Measurements from ENCODE around the gene ITPR2. TPM values are rescaled to one million over a fixed set of nuclear protein-coding genes. Genes with fewer than 3 reads are reported as not detected.

The ITPR2 gene
- polyA plus RNA-seq, 1 of the 3 experiments (the other 2 are of a cell fraction), result 2.3 TPM

DNA sequence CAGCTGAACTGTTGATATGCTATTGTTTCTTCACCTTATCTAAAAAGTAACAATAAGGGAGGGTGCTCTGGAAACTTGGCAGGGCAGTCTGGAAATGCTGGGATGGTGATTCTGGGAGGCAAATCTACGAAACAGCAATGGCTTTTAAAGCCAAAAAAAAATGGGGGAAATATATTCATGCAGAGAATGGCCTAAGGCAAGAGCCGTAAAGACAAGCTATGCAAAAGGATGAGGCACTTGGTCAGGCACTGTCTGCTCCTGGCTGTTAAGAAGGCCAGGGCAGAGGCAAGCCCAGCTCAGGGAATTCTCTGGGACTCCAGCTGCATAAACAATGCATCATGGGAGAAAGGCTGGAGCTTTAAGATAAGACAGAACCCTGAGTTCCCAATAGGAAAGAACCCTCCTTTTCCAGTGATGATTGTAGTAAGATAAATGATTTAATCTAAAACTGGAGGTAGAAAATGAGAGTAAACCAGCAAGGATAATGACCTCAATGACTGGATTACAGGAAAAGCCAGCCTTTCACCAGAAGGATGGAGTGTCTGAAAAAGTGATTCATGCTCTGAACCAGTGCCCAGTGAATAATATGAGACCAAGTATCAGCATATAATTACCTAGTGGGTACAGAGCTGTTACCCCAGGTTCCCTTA is 46.0 kb downstream of the ITPR2 start:
- TF ChIP-seq RAD21 (IDR thresholded peaks at IDR 0.05; ENCODE audit: low read length) (no peak), RXRA (IDR thresholded peaks at IDR 0.05; ENCODE audit: borderline replicate concordance, low read depth) (peak; percentile 48; the same call in 1 of the 2 replicates), SMC3 (IDR thresholded peaks at IDR 0.05; ENCODE audit: low read depth, low read length) (no peak), MXI1 (IDR thresholded peaks at IDR 0.05; ENCODE audit: low read depth, low read length) (no peak), TCF12 (IDR thresholded peaks at IDR 0.05) (peak; percentile 79), NFIC (IDR thresholded peaks at IDR 0.05; ENCODE audit: borderline replicate concordance) (peak; percentile 76), EP300 (IDR thresholded peaks at IDR 0.05; ENCODE audit: borderline replicate concordance in 1 of 2, low read depth in 1 of 2, low read length in 1 of 2) (peak; percentile 35 to 67; a peak in 1 of 4 replicates), NRF1 (IDR thresholded peaks at IDR 0.05; ENCODE audit: low read depth, low read length) (no peak), YY1 (IDR thresholded peaks at IDR 0.05; ENCODE audit: low read depth) (no peak), FOSL2 (IDR thresholded peaks at IDR 0.05; ENCODE audit: borderline replicate concordance, low read depth) (peak; percentile 81), TEAD4 (IDR thresholded peaks at IDR 0.05; ENCODE audit: borderline replicate concordance, insufficient read depth) (0 out of 2 replicates have a peak, but pooled peaks have one; percentile 36), TAF1 (IDR thresholded peaks at IDR 0.05; ENCODE audit: borderline replicate concordance, low read depth, low read length) (0 out of 2 replicates have a peak, but pooled peaks have one; percentile 5), ELF1 (IDR thresholded peaks at IDR 0.05) (no peak), GATA2 (CRISPR knock-in tag; IDR thresholded peaks at IDR 0.05) (peak; percentile 68), EZH2phosphoT487 (IDR thresholded peaks at IDR 0.05; ENCODE audit: borderline replicate concordance, low read depth) (no peak), JUND (IDR thresholded peaks at IDR 0.05) (peak; percentile 80)
- TF ChIP-seq, protein P1, sequence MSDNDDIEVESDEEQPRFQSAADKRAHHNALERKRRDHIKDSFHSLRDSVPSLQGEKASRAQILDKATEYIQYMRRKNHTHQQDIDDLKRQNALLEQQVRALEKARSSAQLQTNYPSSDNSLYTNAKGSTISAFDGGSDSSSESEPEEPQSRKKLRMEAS (IDR thresholded peaks at IDR 0.05; ENCODE audit: low read depth), result 0 out of 2 replicates have a peak, but pooled peaks have one; percentile 10
- TF ChIP-seq, protein P2, sequence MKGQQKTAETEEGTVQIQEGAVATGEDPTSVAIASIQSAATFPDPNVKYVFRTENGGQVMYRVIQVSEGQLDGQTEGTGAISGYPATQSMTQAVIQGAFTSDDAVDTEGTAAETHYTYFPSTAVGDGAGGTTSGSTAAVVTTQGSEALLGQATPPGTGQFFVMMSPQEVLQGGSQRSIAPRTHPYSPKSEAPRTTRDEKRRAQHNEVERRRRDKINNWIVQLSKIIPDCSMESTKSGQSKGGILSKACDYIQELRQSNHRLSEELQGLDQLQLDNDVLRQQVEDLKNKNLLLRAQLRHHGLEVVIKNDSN (IDR thresholded peaks at IDR 0.05; ENCODE audit: borderline replicate concordance, low read depth), result no peak
- TF ChIP-seq, protein P3, sequence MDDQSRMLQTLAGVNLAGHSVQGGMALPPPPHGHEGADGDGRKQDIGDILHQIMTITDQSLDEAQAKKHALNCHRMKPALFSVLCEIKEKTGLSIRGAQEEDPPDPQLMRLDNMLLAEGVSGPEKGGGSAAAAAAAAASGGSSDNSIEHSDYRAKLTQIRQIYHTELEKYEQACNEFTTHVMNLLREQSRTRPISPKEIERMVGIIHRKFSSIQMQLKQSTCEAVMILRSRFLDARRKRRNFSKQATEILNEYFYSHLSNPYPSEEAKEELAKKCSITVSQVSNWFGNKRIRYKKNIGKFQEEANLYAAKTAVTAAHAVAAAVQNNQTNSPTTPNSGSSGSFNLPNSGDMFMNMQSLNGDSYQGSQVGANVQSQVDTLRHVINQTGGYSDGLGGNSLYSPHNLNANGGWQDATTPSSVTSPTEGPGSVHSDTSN (IDR thresholded peaks at IDR 0.05), result peak; percentile 79
- TF ChIP-seq, protein P4, sequence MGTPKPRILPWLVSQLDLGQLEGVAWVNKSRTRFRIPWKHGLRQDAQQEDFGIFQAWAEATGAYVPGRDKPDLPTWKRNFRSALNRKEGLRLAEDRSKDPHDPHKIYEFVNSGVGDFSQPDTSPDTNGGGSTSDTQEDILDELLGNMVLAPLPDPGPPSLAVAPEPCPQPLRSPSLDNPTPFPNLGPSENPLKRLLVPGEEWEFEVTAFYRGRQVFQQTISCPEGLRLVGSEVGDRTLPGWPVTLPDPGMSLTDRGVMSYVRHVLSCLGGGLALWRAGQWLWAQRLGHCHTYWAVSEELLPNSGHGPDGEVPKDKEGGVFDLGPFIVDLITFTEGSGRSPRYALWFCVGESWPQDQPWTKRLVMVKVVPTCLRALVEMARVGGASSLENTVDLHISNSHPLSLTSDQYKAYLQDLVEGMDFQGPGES (IDR thresholded peaks at IDR 0.05; ENCODE audit: low read depth, low read length), result no peak
- Histone ChIP-seq H3K27me3 (ENCODE audit: insufficient read depth) (no peaks in the 10 kb centered on the region), H3K27ac (ENCODE audit: low read depth in 2 of 2, low read length in 1 of 2) (peak overlapping the region; percentile 86 to 93), H3K4me1 (ENCODE audit: control insufficient read depth in 1 of 2, insufficient read depth in 2 of 2, low read depth in 1 of 2, low read length in 1 of 2) (peaks cover 15 to 27% of the 10 kb centered on the region in 2 experiments), H3K4me2 (peak overlapping the region; percentile 53), H3K9me3 (no peaks in the 10 kb centered on the region), H3K9me2 (no peaks in the 10 kb centered on the region), H2AFZ (ENCODE audit: low read depth) (peak overlapping the region; percentile 0; the same call in 1 of the 2 replicates), H3K79me2 (ENCODE audit: insufficient read depth) (no peaks in the 10 kb centered on the region), H3F3A (replicated peaks; ENCODE audit: insufficient read depth) (peaks cover 30% of the 10 kb centered on the region), H3K9ac (peak overlapping the region; percentile 12; the same call in 1 of the 2 replicates), H3K36me3 (replicated peaks in 1 of 2; ENCODE audit: control insufficient read depth in 1 of 2, insufficient read depth in 2 of 2, low read length in 1 of 2) (no peaks in the 10 kb centered on the region), H4K20me1 (ENCODE audit: insufficient read depth) (no peaks in the 10 kb centered on the region), H3K4me3 (ENCODE audit: low read depth in 2 of 2, low read length in 1 of 2) (peak overlapping the region in 1 of 2 experiments; percentile 10; a peak in 1 of 4 replicates)
- DNase-seq, result peak; percentile 65
- POLR2A ChIA-PET, result interaction anchor here (0.7 to 0.8 kb wide), 2 partner anchors 9 to 1035 kb away, joined by 3 to 4 read pairs; no protein-coding TSS in a partner anchor
- 29% methylated on average over 2 of the region's 2 CpGs for WGBS (ENCODE audit: low lambda C conversion rate)
- CTCF ChIA-PET, result interaction anchor here (0.7 to 1.3 kb wide), 3 partner anchors 13 to 46 kb away, joined by 3 to 4 read pairs (median 3); partner anchors contain the start of gene ITPR2
